IMR-90 (cell line): ENCODE results near the gene RECK.

ENCODE experiments used
- CEBPB ChIP-seq: IDR thresholded peaks from 2 replicates; pipeline ENCODE4 v1.6.1; 2012; ENCODE audit warnings: low read depth, low read length, improper control_type of control experiment
- POLR2A ChIP-seq: IDR thresholded peaks from 2 replicates; pipeline ENCODE4 v1.6.1; 2012; ENCODE audit warnings: mild to moderate bottlenecking, low read depth, low read length
- RAD21 ChIP-seq: IDR thresholded peaks from 2 replicates; pipeline ENCODE4 v1.6.1; 2012; ENCODE audit warnings: low read length, improper control_type of control experiment
- RCOR1 ChIP-seq: IDR thresholded peaks from 2 replicates; pipeline ENCODE4 v1.6.1; 2012; ENCODE audit warnings: mild to moderate bottlenecking, low read length, improper control_type of control experiment; ENCODE audit not compliant: insufficient replicate concordance
- RFX5 ChIP-seq: IDR thresholded peaks from 2 replicates; pipeline ENCODE4 v1.8.0; 2012; ENCODE audit warnings: low read depth, mild to moderate bottlenecking, low read length, moderate library complexity
- SMC3 ChIP-seq: fragments of 150-350 bp; IDR thresholded peaks from 2 replicates; pipeline ENCODE4 v1.6.1; 2016; ENCODE audit warnings: low read depth, mild to moderate bottlenecking, antibody characterized with exemption, low read length, moderate library complexity
- TF ChIP-seq, protein P1 (sequence below): conservative IDR thresholded peaks from 2 replicates; pipeline ENCODE4 v1.5.1; 2012; ENCODE audit warnings: mild to moderate bottlenecking, low read depth, low read length, improper control_type of control experiment

DNA sequence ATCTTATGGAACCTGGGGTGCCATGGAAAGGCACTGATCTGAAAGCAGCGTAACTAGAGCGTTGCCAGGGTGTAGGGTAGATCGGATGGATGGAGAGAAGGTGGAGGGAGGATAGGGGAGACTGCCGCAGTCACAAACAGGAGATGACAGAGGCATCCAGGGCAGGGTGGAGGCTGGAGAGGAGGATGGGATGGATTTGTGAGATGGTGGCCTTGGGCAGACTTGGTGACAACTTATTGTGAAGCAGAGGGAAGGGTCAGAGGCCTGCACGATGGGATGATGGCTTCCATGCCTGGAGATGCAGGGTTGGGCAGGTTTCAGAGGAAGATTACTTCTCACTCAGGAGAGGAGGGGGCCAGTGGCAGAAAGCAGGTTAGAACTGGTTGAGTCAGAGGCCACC is 102.2 kb downstream of the RECK start:
- no peak for TF ChIP-seq RAD21
- TF ChIP-seq, protein P1, sequence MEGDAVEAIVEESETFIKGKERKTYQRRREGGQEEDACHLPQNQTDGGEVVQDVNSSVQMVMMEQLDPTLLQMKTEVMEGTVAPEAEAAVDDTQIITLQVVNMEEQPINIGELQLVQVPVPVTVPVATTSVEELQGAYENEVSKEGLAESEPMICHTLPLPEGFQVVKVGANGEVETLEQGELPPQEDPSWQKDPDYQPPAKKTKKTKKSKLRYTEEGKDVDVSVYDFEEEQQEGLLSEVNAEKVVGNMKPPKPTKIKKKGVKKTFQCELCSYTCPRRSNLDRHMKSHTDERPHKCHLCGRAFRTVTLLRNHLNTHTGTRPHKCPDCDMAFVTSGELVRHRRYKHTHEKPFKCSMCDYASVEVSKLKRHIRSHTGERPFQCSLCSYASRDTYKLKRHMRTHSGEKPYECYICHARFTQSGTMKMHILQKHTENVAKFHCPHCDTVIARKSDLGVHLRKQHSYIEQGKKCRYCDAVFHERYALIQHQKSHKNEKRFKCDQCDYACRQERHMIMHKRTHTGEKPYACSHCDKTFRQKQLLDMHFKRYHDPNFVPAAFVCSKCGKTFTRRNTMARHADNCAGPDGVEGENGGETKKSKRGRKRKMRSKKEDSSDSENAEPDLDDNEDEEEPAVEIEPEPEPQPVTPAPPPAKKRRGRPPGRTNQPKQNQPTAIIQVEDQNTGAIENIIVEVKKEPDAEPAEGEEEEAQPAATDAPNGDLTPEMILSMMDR: no peak
- TF ChIP-seq RCOR1: no peak
- TF ChIP-seq SMC3: no peak
- TF ChIP-seq CEBPB: no peak
- TF ChIP-seq POLR2A: no peak
- TF ChIP-seq RFX5: no peak
